Prostate gland (tissue), 2 donors: ENCODE data around the gene CAMK2D. TPM values are rescaled to one million over a fixed set of nuclear protein-coding genes. Genes with fewer than 3 reads are reported as not detected.

ENCODE experiments used
- DNase-seq: peaks from one replicate; pipeline ENCODE4 v3.0.0-alpha.2; 2019; ENCODE audit warnings: low spot score
- H3K27ac ChIP-seq, 2 donors: fragments of 200-600 bp; sonication (generic); 2 replicates each; pipeline ENCODE4 v1.5.1; 2017 to 2019
- H3K27me3 ChIP-seq: fragments of 200-600 bp; sonication (generic); replicated peaks from 2 replicates; pipeline ENCODE4 v1.5.1; 2019; ENCODE audit not compliant: insufficient read depth
- H3K36me3 ChIP-seq, 2 donors: fragments of 200-600 bp; sonication (generic); 1 replicate in 1 of 2; 2 replicates in 1 of 2; pipeline versions ENCODE4 v1.5.1 to v1.8.1; 2017 to 2019
- H3K4me1 ChIP-seq: fragments of 200-600 bp; sonication (generic); replicated peaks from 2 replicates; pipeline ENCODE4 v1.5.1; 2019
- H3K4me3 ChIP-seq, 2 donors: fragments of 200-600 bp; sonication (generic); 2 replicates each; pipeline ENCODE4 v1.5.1; 2017 to 2019
- H3K9me3 ChIP-seq: fragments of 200-600 bp; sonication (generic); 2 replicates; pipeline ENCODE4 v1.5.1; 2017
- CTCF ChIP-seq, 4 experiments: fragments of 200-600 bp in 2 of 4; fragments of 450-650 bp in 2 of 4; sonication (generic) in 2 of 4; IDR thresholded peaks; 1 replicate in 3 of 4; 2 replicates in 1 of 4; pipeline ENCODE4 v1.5.1; 2016 to 2019; ENCODE audit warnings: antibody characterized with exemption in 4 of 4, mild to moderate bottlenecking in 2 of 4, moderate library complexity in 2 of 4
- POLR2A ChIP-seq: fragments of 450-650 bp; IDR thresholded peaks from one replicate; pipeline ENCODE4 v1.6.1; 2016; ENCODE audit warnings: antibody characterized with exemption, mild to moderate bottlenecking
- POLR2AphosphoS5 ChIP-seq: sonication (generic); formaldehyde crosslinking; IDR thresholded peaks from one replicate; pipeline ENCODE4 v1.6.1; 2017; ENCODE audit warnings: antibody characterized with exemption
- WGBS: methylation state at CpG from one replicate; pipeline ENCODE4 v1.1.5; 2018; 5-methylcytosine and 5-hydroxymethylcytosine counted together
- intact Hi-C: fragments of 100-400 bp; cut with DNase I; formaldehyde crosslinking; loops from one replicate; pipeline ENCODE4 v1.14.2; 2022
- total RNA-seq, 2 donors: library from RNA; depleted of rRNA; stranded (reverse); fragments of >200 nt; gene quantifications; one replicate each; pipeline ENCODE4 v1.1.0, GENCODE V29; 2016

CAMK2D gene
- total RNA-seq, 2 donors from 2014 or later: 48.7 to 88.8 TPM

- no peak overlapping the region for H3K27ac ChIP-seq
- H3K27me3 ChIP-seq: no peaks in the 10 kb centered on the region
- intact Hi-C loops: no loop called here
- no peak overlapping the region for H3K4me3 ChIP-seq
- H3K4me1 ChIP-seq: no peaks in the 10 kb centered on the region
- no peak for DNase-seq
- no peaks in the 10 kb centered on the region for H3K36me3 ChIP-seq
- TF ChIP-seq POLR2A (no peak), POLR2AphosphoS5 (no peak), CTCF (IDR thresholded peaks at IDR 0.05) (no peak)
- 9% methylated on average over 1 of the region's 1 CpG for WGBS
- no peaks in the 10 kb centered on the region for H3K9me3 ChIP-seq
Measured at GRCh38 chr4:113537628-113538027, 223.9 kb downstream of the CAMK2D start.

GRCh38 chr4:113537203-113537602, 224.3 kb downstream of the CAMK2D start:
- no peaks in the 10 kb centered on the region for H3K9me3 ChIP-seq
- no peaks in the 10 kb centered on the region for H3K4me1 ChIP-seq
- intact Hi-C loops: no loop called here
- H3K27ac ChIP-seq: no peak overlapping the region
- no peak for TF ChIP-seq POLR2AphosphoS5
- TF ChIP-seq POLR2A: no peak
- no peak for TF ChIP-seq CTCF (IDR thresholded peaks at IDR 0.05)
- 50% methylated on average over 2 of the region's 2 CpGs for WGBS
- H3K4me3 ChIP-seq: no peak overlapping the region
- no peak for DNase-seq
- no peaks in the 10 kb centered on the region for H3K27me3 ChIP-seq
- H3K36me3 ChIP-seq: no peaks in the 10 kb centered on the region

- Histone ChIP-seq H3K9me3 (no peaks in the 10 kb centered on the region), H3K4me1 (no peaks in the 10 kb centered on the region), H3K4me3 (no peak overlapping the region), H3K36me3 (no peaks in the 10 kb centered on the region), H3K27me3 (no peaks in the 10 kb centered on the region), H3K27ac (no peak overlapping the region)
- 81% methylated on average over 1 of the region's 1 CpG for WGBS
- no peak for DNase-seq
- intact Hi-C loops: no loop called here
- no peak for TF ChIP-seq CTCF (IDR thresholded peaks at IDR 0.05)
- no peak for TF ChIP-seq POLR2A
- TF ChIP-seq POLR2AphosphoS5: no peak
Measured at GRCh38 chr4:113534711-113535110, 226.8 kb downstream of the CAMK2D start.

- 92% methylated on average over 2 of the region's 2 CpGs for WGBS
- TF ChIP-seq POLR2AphosphoS5: no peak
- no peak for TF ChIP-seq POLR2A
- no peaks in the 10 kb centered on the region for H3K4me1 ChIP-seq
- intact Hi-C loops: no loop called here
- no peaks in the 10 kb centered on the region for H3K36me3 ChIP-seq
- no peak for DNase-seq
- H3K4me3 ChIP-seq: no peak overlapping the region
- no peak overlapping the region for H3K27ac ChIP-seq
- no peaks in the 10 kb centered on the region for H3K27me3 ChIP-seq
- H3K9me3 ChIP-seq: no peaks in the 10 kb centered on the region
Measured at GRCh38 chr4:113531572-113531971, 230.0 kb downstream of the CAMK2D start.

- WGBS: 73% methylated on average over 1 of the region's 1 CpG
- Histone ChIP-seq H3K36me3 (no peaks in the 10 kb centered on the region), H3K27ac (no peak overlapping the region), H3K27me3 (no peaks in the 10 kb centered on the region), H3K4me1 (no peaks in the 10 kb centered on the region), H3K4me3 (no peak overlapping the region), H3K9me3 (no peaks in the 10 kb centered on the region)
- TF ChIP-seq CTCF (IDR thresholded peaks at IDR 0.05): no peak
- TF ChIP-seq POLR2A: no peak
- TF ChIP-seq POLR2AphosphoS5: no peak
- intact Hi-C loops: no loop called here
- DNase-seq: no peak
Measured at GRCh38 chr4:113528395-113528794, 233.1 kb downstream of the CAMK2D start.
